Thoracic aorta (tissue), 2 donors: Measurements from ENCODE around the gene ADCK1. TPM values are rescaled to one million over a fixed set of nuclear protein-coding genes. Genes with fewer than 3 reads are reported as not detected.

Experiments used
- ATAC-seq: fragments of 150-250 bp; one replicate; pipeline ENCODE4 v1.8.0; 2017; ENCODE audit warnings: low read depth; ENCODE audit not compliant: insufficient number of reproducible peaks, low FRiP score
- DNase-seq: peaks from one replicate; pipeline ENCODE4 v3.0.0-alpha.2; 2020; ENCODE audit warnings: low spot score
- H3K27ac ChIP-seq, 2 donors: fragments of 200-600 bp; sonication (generic); 1 replicate in 1 of 2; 2 replicates in 1 of 2; pipeline ENCODE4 v1.5.1; 2016; ENCODE audit warnings: mild to moderate bottlenecking in 2 of 2, moderate library complexity in 2 of 2
- H3K27me3 ChIP-seq: fragments of 200-600 bp; sonication (generic); replicated peaks from 2 replicates; pipeline ENCODE4 v1.6.0; 2016; ENCODE audit warnings: mild to moderate bottlenecking; ENCODE audit not compliant: insufficient read depth
- H3K36me3 ChIP-seq: fragments of 200-600 bp; sonication (generic); one replicate; pipeline ENCODE4 v1.5.1; 2016
- H3K4me1 ChIP-seq, 2 donors: fragments of 200-600 bp; sonication (generic); 1 replicate in 1 of 2; 2 replicates in 1 of 2; pipeline versions ENCODE4 v1.5.1 to v1.6.0; 2016; ENCODE audit warnings: low read depth in 2 of 2, mild to moderate bottlenecking in 1 of 2; ENCODE audit not compliant: control insufficient read depth in 1 of 2
- H3K4me3 ChIP-seq: fragments of 200-600 bp; sonication (generic); 2 replicates; pipeline ENCODE4 v1.5.1; 2016; ENCODE audit warnings: mild to moderate bottlenecking
- H3K9me3 ChIP-seq: fragments of 200-600 bp; sonication (generic); 2 replicates; pipeline ENCODE4 v1.5.1; 2016
- CTCF ChIP-seq: fragments of 200-600 bp; sonication (generic); IDR thresholded peaks from one replicate; pipeline ENCODE4 v1.5.1; 2019; ENCODE audit warnings: antibody characterized with exemption
- total RNA-seq, 2 donors: library from RNA; depleted of rRNA; stranded (reverse); fragments of >200 nt; gene quantifications; one replicate each; pipeline versions ENCODE4 v1.1.0 to v1.2.3, GENCODE V29; 2016

Gene ADCK1
- total RNA-seq, 2 donors from 2014 or later: 2.2 to 11.2 TPM

- no peaks in the 10 kb centered on the region for H3K4me1 ChIP-seq
- H3K4me3 ChIP-seq: no peak overlapping the region
- ATAC-seq (no peak), DNase-seq (no peak)
- no peak overlapping the region for H3K27ac ChIP-seq
- H3K36me3 ChIP-seq: no peaks in the 10 kb centered on the region
- no peaks in the 10 kb centered on the region for H3K9me3 ChIP-seq
- no peak for TF ChIP-seq CTCF
- H3K27me3 ChIP-seq: no peaks in the 10 kb centered on the region
These were observed 80.1 kb downstream of the ADCK1 start for GRCh38 chr14:77880056-77880455.

- no peaks in the 10 kb centered on the region for H3K27me3 ChIP-seq
- ATAC-seq (no peak), DNase-seq (no peak)
- H3K27ac ChIP-seq: no peak overlapping the region
- TF ChIP-seq CTCF: no peak
- no peaks in the 10 kb centered on the region for H3K4me1 ChIP-seq
- H3K9me3 ChIP-seq: no peaks in the 10 kb centered on the region
- H3K36me3 ChIP-seq: no peaks in the 10 kb centered on the region
- no peak overlapping the region for H3K4me3 ChIP-seq
These were observed 82.2 kb downstream of the ADCK1 start for GRCh38 chr14:77882098-77882497.

GRCh38 chr14:77882636-77883035, 82.7 kb downstream of the ADCK1 start:
- Histone ChIP-seq H3K9me3 (no peaks in the 10 kb centered on the region), H3K27ac (no peak overlapping the region), H3K4me1 (no peaks in the 10 kb centered on the region), H3K4me3 (no peak overlapping the region), H3K27me3 (no peaks in the 10 kb centered on the region), H3K36me3 (no peaks in the 10 kb centered on the region)
- no peak for ATAC-seq
- TF ChIP-seq CTCF: no peak
- DNase-seq: no peak

- Histone ChIP-seq H3K4me1 (no peaks in the 10 kb centered on the region), H3K27ac (no peak overlapping the region), H3K36me3 (peaks cover 4% of the 10 kb centered on the region), H3K4me3 (no peak overlapping the region), H3K9me3 (no peaks in the 10 kb centered on the region), H3K27me3 (no peaks in the 10 kb centered on the region)
- no peak for TF ChIP-seq CTCF
- ATAC-seq: no peak
- DNase-seq: no peak
These were observed 83.4 kb downstream of the ADCK1 start for GRCh38 chr14:77883131-77883846.

GRCh38 chr14:77883847-77884238, 83.9 kb downstream of the ADCK1 start:
- no peak overlapping the region for H3K27ac ChIP-seq
- ATAC-seq: no peak
- no peak for TF ChIP-seq CTCF
- no peaks in the 10 kb centered on the region for H3K9me3 ChIP-seq
- DNase-seq: no peak
- H3K4me1 ChIP-seq: no peaks in the 10 kb centered on the region
- no peaks in the 10 kb centered on the region for H3K27me3 ChIP-seq
- peaks cover 9% of the 10 kb centered on the region for H3K36me3 ChIP-seq
- no peak overlapping the region for H3K4me3 ChIP-seq
